Fibroblast of gingiva (primary cell): ENCODE data around the gene IRGQ.
"Not testable (repeated sequence)": the region's sequence is repeated elsewhere in the genome, so short reads cannot be mapped to it uniquely, and the experiment has no call there.

ENCODE experiments used
- DNase-seq: peaks from one replicate; pipeline ENCODE4 v3.0.0-alpha.2; 2011; ENCODE audit warnings: low read depth

The IRGQ gene

GRCh38 chr19:43569657-43570056, 26.3 kb downstream of the IRGQ start:
- DNase-seq: no peak

GRCh38 chr19:43564800-43565199, 31.1 kb downstream of the IRGQ start:
- DNase-seq: no peak

GRCh38 chr19:43563816-43564457, 32.0 kb downstream of the IRGQ start:
- DNase-seq: no peak

- peak; percentile 66 for DNase-seq
Measured at GRCh38 chr19:43562698-43563241, 33.2 kb downstream of the IRGQ start.

GRCh38 chr19:43562226-43562697, 33.7 kb downstream of the IRGQ start:
- DNase-seq: no peak

DNA sequence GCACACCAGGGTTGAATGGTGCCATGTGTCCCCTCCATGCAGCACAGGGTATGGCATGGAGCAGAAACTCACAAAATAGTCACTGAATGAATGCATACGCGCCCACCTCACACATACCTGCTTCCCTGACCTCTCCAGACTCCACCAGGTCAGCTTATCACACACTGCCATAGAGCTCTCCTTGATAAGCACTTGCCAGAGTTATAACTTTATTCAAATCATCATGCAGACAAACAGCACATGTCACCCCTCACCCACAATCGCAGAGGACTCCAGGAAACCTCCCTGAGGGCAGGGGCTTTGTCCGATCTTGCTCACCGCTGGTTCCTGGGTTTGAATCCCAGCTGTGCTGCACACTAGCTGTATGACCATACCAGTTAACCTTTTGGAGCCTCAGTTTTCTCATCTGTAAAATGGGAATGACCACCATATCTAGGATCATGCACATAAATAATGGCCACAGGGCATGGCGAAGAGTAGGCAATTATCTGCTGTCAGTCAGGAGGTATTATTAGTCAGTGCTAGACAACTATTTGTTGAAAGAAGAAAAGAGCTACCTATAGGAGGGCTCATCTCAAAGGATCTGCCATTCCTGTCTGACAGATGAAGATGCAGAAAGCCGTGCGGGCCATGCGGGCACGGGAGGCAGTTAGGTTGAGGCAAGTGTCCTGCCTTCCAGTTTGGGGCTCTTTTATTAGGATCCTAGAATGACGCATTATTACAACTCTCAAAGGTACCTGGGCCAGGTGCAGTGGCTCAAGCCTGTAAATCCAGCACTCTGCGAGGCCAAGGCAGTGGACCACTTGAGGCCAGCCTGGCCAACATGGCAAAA, 34.6 kb downstream of the IRGQ start:
- DNase-seq: no peak

- DNase-seq: no peak
Measured at GRCh38 chr19:43560687-43561086, 35.2 kb downstream of the IRGQ start.

DNA sequence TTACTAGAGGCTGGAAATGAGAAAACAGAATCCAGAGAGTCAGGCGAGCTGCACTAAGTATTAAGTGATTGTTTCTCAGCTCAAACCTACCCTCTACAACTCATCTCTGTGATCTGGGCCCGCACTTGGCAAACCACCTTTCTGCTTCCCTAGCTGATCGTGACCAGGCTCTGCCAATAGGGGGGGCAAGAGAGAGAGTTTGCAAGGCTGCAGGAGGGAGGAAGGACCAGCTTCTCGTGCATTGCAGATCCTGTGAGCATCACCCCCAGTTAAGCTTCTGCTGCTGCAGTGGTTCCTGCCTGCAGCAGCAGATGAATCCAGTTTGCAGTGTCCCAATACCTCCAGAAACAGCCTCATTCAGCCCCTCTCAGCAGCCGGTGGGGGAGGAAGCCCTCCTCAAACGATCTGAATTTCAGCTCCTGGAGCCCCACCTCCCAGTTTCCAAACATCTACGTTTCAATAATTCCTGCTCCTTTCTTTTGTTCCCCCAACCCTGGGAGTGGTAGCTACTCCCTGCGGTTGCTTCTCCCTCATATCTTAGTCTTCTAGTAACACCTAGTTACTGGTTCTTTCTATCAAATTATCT, 40.7 kb downstream of the IRGQ start:
- peak; percentile 57 for DNase-seq

GRCh38 chr19:43554317-43554895, 41.5 kb downstream of the IRGQ start:
- DNase-seq: no peak

DNA sequence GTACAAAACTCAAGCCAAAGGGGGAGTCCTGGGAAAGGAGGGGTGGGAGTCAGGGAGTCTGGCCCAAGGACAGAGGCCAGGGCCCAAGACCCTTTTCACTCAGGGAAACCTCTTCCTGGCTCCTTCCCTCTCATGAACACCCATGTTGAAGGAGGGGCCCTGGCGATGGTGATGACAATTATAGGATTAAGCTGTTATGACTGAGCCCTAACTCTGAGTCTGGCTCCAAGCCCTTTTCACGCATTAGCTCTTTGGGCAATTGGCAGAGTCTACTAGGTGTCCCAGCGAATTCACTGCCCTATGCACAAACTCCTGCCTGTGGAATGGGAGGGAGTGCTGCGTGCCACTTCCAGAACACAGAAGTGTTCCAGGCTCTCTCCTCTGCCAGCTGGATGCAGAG, 42.3 kb downstream of the IRGQ start:
- DNase-seq: no peak

DNA sequence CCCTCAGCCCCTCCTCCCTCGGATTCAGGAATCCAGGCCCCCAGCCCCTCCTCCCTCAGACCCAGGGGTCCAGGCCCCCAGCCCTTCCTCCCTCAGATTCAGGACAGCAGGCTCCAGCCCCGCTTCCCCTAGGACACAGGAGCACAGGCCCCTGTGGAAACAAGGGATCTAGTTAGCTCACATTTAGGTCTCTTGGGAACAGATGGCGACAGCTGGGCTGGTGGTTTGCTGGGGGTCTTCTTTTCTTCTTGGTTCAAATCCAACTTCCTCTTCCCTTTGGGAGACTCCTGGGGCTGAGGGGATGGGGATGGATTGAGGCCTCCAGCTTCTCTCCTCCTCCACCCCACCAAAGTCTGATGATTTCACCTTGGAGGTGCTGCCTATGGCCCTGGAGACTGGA, 43.3 kb downstream of the IRGQ start:
- no peak for DNase-seq

DNA sequence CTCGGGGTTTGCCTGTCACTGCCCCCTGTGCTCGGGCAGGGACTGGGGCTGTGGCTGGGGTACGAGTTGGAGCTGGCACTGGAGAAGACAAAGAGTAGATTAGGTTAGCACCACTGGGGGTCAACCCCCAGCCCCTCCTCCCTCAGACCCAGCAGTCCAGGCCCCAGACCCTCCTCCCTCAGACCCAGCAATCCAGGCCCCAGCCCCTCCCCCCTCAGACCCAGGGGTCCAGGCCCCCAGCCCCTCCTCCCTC, 43.8 kb downstream of the IRGQ start:
- no peak for DNase-seq

DNA sequence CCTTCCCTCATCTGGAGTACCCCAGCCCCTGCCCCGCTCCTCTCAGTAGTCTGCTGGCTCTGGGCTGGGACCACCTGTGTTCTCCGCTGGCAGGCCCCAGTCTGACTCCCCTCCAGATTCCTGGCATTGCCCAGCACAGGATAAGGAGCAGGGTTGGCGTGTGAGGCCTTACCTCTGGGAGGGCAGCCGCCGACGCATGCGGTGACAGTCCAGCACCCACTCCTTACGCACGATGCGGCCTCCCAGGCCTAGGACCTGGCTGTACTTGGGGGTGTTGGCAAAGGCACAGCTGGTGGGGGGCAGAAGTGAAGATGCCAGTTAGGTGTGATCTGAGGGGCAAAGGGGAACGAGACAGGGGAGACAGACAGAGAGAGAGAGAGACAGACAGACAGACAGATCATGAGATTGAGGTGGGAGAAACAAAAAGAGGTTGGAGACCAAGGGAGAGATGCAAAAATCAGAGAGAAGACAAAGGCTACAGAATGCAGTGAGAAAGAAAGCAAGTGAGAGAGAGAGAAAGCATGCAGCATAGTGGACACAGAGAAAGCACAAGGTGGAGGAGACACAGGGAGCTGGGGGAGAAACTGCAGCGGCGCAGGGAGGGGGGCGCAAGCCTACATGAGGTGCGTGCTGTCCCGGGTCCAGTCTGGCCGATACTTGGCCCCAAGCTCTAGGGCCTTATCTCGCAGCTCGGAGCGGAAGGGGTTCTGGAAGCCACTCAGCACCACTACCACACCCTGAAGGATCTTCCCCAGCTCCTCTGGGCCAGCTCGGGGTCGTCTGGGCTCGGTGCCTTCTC, 44.3 kb downstream of the IRGQ start:
- DNase-seq: no peak

- no peak for DNase-seq
Measured at GRCh38 chr19:43548706-43549105, 47.2 kb downstream of the IRGQ start.

- not testable (repeated sequence) for DNase-seq
Measured at GRCh38 chr19:43547926-43548325, 48.0 kb downstream of the IRGQ start.

- no peak for DNase-seq
Measured at GRCh38 chr19:43546581-43546980, 49.4 kb downstream of the IRGQ start.

DNA sequence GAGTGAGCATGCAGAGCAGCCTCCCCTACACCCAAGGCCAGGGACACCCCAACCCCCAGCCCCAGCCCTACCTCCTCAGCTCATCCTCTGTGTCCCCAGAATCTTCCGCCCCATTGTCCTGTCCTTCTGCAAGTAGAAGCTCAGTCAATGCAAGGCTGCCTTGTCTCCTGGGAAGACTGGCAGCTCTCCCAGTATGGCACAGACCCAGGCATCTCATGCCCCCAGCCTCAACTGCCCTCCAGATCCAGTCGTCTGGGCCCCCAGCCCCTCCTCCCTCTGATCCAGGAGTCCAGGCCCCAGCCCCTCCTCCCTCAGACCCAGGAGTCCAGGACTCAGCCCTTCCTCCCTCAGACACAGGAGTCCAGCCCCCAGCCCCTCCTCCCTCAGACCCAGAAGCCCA, 50.0 kb downstream of the IRGQ start:
- no peak for DNase-seq

- DNase-seq: no peak
Measured at GRCh38 chr19:43545276-43545675, 50.7 kb downstream of the IRGQ start.

GRCh38 chr19:43544077-43544476, 51.9 kb downstream of the IRGQ start:
- no peak for DNase-seq

- DNase-seq: no peak
Measured at GRCh38 chr19:43541920-43542650, 53.8 kb downstream of the IRGQ start.

- no peak for DNase-seq
Measured at GRCh38 chr19:43540381-43540780, 55.6 kb downstream of the IRGQ start.
